HG03439 (cell line): Measurements from ENCODE around the gene GPS2.

Experiments used
- ATAC-seq: cut with Tn5 transposase; IDR thresholded peaks from one replicate; pipeline ENCODE4 v1.9.1; 2021; ENCODE audit warnings: mild to moderate bottlenecking, moderate library complexity; ENCODE audit not compliant: unreplicated experiment

GPS2 gene, protein sequence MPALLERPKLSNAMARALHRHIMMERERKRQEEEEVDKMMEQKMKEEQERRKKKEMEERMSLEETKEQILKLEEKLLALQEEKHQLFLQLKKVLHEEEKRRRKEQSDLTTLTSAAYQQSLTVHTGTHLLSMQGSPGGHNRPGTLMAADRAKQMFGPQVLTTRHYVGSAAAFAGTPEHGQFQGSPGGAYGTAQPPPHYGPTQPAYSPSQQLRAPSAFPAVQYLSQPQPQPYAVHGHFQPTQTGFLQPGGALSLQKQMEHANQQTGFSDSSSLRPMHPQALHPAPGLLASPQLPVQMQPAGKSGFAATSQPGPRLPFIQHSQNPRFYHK

DNA sequence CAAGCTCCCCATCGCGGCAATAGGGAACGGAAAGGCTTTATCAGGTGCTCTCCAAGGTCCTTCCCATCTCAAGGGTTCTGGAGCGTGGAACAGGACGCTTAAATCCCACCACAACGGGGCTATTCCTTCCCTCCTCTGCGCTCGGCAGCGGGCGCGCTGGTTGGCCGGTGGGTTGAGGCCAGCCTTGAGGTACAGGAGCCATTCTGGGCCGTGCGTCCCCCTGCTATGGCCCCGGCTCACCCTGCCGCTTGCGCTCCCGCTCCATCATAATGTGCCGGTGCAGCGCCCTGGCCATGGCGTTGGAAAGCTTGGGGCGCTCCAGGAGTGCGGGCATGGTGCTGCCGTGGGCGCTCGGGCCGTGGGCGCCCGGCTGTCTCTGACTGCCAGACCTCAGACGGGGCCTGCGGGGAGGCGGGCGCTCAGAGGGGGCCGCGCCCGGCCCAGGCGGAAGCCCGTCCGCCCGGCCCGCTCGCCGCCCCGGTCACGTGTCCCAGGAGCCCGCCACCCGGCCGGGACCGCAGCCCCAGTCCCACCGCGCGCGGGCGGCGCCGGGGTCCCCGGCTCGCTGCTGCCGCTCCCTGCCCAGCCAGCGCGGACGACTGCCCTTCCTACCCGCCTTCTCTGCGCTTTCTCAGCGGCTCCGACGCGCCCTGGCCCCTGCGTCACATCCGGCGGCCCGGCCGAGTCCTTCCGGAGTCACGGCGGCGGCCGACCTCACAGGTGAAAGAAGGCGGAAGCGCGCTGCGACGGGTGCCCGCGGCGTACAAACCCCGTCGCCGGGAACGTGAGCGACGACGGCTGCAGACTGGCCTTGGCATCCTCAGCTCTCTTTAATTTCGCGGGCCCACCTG, at the start of gene GPS2:
TSS of gene GPS2 (minus strand) at position 642 of the 851 bp plus-strand sequence. CDS start at position 334, 308 bp downstream.
- peak; percentile 58 for ATAC-seq

DNA sequence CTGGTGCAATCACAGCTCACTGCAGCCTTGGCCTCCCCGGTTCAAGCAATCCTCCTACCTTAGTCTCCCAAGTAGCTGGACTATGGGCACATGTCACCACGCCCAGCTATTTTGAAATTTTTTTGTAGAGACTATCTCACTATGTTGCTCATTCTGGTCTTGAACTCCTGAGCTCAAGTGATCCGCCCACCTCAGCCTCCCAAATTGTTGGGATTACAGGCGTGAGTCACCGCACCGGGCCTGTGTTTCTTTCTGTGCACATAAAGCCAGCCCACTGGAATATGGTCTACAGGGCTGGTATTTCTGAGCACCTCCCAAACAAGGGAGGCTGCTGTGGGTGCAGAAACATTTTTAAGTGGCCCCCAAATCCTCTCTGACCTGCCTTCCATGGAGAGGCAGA, 48.2 kb upstream of the GPS2 start:
- no peak for ATAC-seq

DNA sequence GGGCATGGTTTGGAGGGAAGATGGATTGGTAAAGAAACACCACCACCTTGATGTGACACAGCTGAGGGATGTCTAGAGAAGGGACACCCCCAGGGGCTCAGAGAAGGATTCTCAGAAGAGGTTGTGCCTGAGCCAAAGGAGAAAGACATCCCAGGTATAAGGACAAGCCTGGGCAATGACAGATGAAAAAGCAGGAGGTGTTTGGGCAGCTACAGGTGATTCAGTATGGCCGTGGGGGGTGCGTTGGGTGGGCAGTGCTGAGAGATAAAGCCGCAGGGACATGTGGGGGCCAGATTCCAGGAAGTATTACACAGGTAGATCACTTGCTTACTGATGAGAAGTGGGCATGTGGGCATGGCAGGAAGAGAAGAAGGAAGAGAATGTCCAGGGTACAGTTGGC, 46.7 kb upstream of the GPS2 start:
- no peak for ATAC-seq

DNA sequence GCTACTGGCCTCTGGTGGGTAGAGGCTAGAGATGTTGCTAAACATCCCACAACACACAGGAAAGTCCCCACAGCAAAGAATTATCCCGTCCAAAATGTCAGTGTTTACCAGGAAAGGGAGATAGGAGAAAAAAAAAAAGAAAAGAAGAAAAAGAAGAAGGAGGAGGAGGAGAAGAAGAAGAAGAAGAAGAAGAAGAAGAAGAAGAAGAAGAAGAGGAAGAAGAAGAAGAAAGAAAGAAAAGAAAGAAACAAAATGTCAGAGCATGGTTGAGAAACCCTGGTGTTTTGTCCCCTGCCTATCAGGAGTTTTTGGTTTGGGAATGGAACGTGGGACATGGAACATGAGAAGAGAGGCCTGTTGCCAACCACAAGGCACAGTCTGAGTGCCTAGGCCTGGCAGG, 42.2 kb upstream of the GPS2 start:
- no peak for ATAC-seq

DNA sequence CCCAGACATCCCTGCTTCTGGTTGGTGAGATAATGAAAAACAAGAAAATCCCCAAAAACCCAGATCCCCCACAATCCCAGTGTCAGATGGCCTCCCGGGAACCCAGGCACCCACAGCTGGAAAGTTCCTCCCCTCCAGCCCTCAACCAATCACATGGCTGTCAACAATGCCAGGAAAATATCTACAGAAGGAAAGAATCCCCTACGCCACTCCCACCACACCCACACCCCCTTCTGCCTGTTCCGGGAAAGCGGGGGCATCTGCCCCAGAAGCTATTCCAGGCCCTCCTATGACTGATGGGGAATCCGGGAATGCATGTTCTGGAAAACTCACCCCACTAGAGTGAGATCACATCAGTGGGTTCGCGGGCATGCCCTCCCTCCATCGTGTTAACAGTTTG, 41.6 kb upstream of the GPS2 start:
- no peak for ATAC-seq

DNA sequence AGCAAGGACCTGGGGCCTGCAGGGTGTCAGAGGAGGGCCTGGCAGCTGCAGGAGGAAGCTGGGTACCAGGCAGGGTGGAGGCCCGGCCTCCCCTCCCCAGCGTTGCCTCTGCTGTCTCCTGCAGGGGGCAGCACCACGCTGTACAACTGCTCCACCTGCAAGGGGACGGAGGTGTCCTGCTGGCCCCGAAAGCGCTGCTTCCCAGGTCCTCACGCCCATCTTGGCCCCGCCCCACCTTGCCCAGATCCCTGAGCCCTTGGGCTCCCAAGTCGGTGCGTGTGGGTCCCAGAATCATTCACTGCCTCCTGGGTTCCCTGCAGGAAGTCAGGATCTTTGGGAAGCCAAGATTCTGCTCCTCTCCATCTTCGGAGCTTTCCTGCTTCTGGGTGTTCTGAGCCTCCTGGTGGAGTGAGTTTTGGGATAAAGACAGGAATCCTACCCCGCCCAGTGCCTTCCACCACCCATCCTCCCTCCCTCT, 41.0 kb upstream of the GPS2 start:
- no peak for ATAC-seq

DNA sequence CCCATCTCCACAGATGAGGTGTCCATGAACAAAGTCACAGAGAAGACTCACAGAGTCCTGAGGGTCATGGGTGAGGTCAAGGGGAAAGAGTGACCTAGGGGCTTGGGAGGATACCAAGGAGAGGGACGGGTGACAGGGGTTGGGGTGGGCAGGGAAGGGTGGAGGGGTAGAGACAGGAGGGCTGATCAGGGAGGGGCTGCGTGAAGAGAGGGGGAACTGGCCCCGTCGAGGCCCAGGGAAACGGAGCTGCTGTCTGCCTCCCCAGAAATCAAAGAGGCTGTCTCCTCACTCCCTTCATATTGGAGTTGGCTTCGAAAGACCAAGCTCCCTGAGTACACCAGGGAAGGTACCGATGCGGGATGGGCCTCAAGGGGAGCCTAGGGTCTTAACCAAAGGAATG, 40.4 kb upstream of the GPS2 start:
- no peak for ATAC-seq

DNA sequence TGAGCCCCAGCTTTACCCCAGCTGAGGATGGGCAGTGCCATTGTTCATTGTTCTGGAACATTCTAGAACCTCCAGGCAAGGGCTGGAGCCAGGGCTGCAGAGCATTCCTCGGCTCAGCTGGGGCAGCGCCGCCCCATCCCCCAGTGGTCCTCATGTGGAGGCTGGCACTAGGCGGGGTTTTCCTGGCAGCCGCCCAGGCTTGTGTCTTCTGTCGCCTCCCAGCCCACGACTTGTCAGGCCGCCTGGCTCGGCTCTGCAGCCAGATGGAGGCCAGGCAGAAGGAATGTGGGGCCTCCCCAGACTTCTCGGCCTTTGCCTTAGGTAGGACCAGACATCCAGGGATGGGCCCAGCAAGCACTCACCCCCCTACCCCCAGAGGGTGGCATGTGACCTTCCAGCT, 39.9 kb upstream of the GPS2 start, which contains the start of gene TMEM95:
TSS of gene TMEM95 (plus strand) at position 104 of the 400 bp plus-strand sequence. CDS start at position 153, 49 bp downstream.
- ATAC-seq: no peak

DNA sequence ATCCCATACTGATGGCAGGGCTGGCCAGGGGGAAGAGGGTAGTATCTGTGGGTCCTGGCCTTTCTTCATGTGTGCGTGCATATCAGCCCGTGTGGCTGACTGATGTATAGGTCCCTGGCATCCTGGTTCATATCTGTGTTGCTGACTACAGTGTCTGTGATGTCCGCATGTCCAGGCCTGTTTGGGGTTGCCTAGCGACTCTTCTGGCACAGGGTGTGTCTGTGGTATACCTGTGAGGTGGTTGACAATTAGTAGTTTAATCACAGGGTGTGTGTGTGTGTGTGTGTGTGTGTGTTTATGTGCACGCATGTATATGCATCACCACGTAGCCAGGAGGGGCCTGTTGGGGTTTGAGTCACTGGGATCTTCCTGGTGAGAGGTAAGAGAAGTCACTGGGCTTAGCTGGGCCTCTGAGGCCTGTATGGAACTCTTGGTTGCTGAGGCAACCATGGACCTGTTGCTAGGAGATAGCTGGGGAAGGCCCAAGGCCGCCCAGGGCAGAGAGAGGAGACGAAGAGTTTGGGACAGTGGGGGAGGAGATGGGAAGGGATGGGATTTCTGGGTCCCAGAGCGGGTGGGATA, 39.2 kb upstream of the GPS2 start:
- no peak for ATAC-seq

DNA sequence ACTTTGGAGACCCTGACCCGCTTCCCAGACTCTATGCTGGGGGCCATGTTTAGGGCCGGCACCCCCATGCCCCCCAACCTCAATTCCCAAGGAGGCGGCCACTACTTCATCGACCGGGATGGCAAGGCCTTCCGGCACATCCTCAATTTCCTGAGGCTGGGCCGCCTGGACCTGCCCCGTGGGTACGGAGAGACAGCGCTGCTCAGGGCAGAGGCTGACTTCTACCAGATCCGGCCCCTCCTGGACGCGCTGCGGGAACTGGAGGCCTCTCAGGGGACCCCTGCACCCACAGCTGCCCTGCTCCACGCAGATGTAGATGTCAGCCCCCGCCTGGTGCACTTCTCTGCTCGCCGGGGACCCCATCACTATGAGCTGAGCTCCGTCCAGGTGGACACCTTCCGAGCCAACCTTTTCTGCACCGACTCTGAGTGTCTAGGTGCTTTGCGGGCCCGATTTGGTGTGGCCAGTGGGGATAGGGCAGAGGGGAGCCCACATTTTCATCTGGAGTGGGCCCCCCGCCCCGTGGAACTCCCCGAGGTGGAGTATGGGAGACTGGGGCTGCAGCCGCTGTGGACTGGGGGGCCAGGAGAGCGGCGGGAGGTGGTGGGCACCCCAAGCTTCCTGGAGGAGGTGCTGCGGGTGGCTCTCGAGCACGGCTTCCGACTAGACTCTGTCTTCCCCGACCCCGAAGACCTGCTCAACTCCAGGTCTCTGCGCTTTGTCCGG, 37.9 kb upstream of the GPS2 start:
- no peak for ATAC-seq

DNA sequence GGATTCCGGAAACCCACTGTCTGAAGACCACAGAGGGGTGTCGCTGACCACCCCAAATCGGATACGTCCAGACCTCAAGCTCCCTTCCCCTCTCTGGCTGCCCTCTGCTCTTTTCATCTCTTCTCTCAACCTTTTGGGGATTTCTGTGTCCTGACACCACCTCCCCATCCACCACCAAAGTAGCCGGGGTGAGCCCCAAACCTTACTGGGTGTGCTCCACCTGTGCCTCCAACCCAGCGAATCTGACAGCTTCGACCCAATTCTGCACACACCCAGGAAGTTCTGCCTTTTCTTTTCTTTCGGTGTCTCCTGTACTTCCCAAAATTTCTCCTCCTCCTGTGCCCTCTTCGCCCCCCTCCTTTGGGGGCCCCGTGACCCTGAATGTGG, 37.3 kb upstream of the GPS2 start:
- no peak for ATAC-seq

DNA sequence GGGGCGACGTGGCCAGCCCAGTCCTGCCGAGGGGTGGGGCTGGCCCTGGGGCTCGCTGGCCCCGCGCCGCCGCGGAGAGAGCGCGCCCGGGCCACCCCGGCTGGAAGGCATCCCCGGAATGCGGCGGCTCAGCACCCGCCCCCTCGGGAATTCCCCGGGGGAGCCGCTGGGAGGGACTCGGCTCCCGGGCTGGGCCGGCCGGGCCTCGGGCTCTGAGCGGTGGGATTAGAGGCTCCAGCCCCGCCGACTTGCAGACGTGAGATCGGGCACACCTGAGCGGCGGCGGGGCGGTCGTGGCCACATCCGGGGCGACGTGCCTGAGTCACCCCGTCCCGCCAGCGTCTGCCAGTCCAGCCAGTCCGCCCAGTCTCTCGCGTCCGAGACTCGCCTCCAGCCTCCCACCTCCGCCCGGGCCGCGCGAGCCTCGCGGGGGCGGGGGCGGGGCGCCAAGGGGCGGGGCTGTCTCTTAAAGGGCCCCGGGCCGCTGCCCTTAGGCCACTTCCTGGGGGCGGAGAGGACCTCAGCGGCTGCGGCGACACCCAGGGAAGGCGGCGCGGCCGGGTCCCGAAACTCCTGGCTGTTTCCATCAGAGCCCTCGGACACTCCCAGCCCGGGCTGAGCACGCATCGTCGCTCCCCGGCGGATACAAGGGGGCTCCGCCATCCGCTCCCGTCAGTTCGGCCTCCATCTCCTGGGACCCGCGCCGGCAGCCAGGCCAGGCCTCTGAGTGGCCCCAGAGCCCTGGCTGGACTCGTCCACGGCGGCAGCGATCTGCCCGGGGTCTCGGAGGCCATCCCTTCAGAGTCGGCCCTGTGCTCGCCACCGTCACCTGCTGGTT, 36.7 kb upstream of the GPS2 start, which contains the start of gene KCTD11:
TSS of gene KCTD11 (plus strand) at position 498 of the 838 bp plus-strand sequence.
- ATAC-seq: peak; percentile 42

DNA sequence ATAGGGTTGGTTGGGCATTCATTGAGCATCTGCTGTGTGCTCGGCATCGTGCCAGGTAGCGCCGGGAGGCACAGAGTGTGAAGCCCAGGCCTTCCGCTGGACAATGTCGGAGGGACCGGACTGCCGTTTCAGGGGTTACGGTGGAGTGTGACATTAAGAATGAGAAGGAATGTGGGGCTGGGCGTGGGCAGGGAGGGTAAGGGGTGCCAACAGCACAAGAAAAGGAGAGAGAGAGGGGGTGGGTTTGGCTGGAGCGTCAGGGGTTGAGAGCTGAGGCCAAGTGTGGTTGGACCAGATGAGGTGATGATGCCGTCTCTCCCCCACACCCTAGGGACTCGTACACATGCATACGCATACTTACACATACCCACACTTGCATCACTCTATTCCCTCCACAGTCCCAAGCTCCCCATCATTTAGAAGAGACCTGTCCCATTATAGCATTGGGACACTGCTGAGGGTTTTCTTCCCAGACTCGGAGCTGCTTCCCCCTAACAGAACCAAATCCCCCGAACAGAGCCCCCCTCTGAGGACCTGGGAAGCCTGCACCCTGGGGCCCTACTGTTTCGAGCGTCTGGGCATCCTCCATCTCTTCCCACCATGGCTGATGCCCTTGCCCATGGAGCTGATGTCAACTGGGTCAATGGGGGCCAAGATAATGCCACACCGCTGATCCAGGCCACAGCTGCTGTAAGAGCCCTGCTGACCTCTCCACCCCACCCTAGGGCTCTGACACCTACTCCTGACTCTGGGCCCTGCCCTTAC, 33.5 kb upstream of the GPS2 start:
- no peak for ATAC-seq

DNA sequence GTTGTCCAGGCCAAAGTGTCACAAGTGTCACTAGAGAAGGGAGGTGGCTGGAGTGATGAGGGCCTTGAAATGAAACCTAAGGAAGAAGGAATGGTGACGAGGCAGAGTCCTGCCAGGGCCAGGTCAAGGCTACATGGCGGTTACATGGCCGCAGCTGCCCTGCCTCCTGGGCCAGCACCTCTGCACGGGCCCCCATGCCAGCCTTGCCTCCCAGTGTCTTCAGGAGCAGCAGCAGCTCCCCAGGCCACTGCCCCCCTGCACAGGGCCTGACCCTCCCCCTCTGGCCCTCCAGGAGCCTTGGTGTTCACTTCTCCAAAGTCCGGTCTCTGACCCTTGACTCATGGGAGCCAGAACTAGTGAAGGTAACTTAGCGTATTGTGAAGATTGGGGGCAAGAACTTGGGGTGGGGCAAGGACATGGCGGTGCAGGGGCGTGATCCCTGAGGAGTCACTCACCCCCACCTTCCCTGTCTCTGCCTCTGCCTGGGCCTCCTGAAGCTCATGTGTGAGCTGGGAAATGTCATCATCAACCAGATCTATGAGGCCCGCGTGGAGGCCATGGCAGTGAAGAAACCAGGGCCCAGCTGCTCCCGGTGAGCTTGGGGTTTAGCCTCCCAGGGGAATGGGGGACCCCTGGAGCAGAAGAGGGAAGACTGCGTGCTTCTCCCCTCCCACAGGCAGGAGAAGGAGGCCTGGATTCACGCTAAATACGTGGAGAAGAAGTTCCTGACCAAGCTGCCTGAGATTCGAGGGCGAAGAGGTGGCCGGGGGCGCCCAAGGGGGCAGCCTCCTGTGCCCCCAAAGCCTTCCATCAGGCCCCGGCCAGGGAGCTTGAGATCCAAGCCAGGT, 32.7 kb upstream of the GPS2 start:
- ATAC-seq: no peak

DNA sequence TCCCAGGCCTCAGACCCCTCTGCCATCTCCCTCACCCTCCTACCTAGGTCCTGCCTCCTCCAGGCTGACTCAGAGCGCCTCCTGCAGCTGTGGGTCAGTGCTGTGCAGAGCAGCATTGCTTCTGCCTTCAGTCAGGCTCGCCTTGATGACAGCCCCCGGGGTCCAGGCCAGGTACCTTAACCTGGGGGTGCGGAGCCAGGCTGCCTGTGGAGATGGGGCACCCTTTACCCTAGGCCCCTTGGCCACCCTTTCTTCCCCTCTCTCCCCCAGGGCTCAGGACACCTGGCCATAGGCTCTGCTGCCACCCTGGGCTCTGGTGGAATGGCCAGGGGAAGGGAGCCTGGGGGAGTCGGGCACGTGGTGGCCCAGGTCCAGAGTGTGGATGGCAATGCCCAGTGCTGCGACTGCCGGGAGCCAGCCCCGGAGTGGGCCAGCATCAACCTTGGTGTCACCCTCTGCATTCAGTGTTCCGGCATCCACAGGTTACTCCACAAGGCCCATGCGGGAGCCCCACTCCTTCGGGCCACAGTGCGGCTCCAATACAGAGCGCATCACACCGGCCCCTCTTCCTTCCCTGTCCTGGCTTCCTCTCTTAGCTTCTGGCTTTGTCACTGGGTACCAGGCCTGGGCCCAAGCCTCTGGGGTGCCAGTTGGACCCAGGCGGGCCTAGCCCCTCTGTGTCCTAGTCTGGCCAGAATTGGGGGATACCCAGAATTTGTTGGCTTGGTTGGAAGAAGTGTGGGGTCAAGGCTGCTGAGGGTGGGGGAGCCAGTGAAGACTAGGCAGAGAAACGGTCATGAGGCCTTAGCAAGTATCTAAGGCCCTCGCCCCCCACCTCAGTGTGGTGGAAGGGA, 31.8 kb upstream of the GPS2 start:
- ATAC-seq: no peak

DNA sequence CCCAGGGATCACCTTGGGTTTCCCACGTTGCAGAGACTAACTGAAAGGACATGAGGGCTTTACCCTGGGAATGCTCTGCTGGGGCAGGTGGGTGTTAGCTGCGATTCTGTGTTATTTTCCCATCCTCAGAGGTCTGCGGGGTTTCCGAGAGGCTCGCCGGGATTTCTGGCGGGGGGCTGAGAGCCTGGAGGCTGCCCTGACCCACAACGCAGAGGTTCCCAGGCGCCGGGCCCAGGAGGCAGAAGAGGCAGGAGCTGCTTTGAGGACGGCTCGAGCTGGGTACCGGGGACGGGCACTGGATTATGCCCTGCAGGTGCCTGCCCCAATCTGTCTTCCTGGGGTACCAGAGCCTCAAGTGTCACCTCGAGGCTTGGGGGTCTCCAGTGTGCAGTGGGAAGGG, 28.1 kb upstream of the GPS2 start:
- ATAC-seq: no peak

DNA sequence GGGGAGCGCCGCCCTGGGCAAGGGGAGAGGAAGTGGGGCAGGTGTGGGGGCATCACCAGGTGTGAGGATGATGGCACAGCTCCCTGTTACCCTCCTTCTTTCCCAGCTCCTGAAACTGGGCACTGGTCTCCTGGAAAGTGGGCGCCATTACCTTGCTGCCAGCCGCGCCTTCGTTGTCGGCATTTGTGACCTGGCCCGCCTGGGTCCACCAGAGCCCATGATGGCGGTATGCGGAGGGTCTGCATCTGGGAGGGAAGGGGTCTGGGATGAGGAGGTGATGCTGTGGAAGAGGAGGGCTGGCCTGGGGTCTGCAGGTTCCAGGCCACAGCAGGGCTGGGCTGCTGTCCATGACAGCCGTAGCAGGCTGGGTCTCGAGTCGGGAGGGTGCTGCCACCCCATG, 26.7 kb upstream of the GPS2 start:
- no peak for ATAC-seq
